HPDE6-E6E7 (cell line): ENCODE results near the gene POLR1G.

Experiments used
- DNase-seq: peaks from one replicate; pipeline ENCODE4 v3.0.0; 2011; ENCODE audit warnings: missing footprints; ENCODE audit errors: extremely low spot score

POLR1G gene

GRCh38 chr19:45406226-45407090 lies at the start of gene POLR1G:
TSS of gene POLR1G (plus strand) at chr19:45406644. CDS start at chr19:45406697, 53 bp downstream.
- DNase-seq: peak; percentile 80

- no peak for DNase-seq
These were observed 49.5 kb upstream of the POLR1G start for GRCh38 chr19:45356760-45357444.

- DNase-seq: no peak
These were observed 49.0 kb upstream of the POLR1G start for GRCh38 chr19:45357445-45357783.

GRCh38 chr19:45358213-45358792 lies 48.1 kb upstream of the POLR1G start:
- DNase-seq: no peak

GRCh38 chr19:45361608-45362007 lies 44.8 kb upstream of the POLR1G start:
- DNase-seq: no peak

GRCh38 chr19:45362291-45362690 lies 44.2 kb upstream of the POLR1G start:
- DNase-seq: no peak

GRCh38 chr19:45363861-45364459 lies 42.5 kb upstream of the POLR1G start:
- DNase-seq: no peak

- no peak for DNase-seq
These were observed 41.7 kb upstream of the POLR1G start for GRCh38 chr19:45364696-45365095.

- no peak for DNase-seq
These were observed 38.3 kb upstream of the POLR1G start for GRCh38 chr19:45368127-45368526.

GRCh38 chr19:45368737-45369340 lies 37.6 kb upstream of the POLR1G start:
- DNase-seq: no peak

- DNase-seq: peak; percentile 100
These were observed 35.8 kb upstream of the POLR1G start, which contains the start of gene ERCC2 for GRCh38 chr19:45370410-45371204. TSS of gene ERCC2 (minus strand) at chr19:45370573. CDS start at chr19:45370540, 33 bp downstream.

- DNase-seq: no peak
These were observed 30.3 kb upstream of the POLR1G start for GRCh38 chr19:45376045-45376724.

GRCh38 chr19:45380107-45380506 lies 26.3 kb upstream of the POLR1G start:
- no peak for DNase-seq

GRCh38 chr19:45382426-45382825 lies 24.0 kb upstream of the POLR1G start:
- DNase-seq: no peak

GRCh38 chr19:45385392-45386221 lies 20.8 kb upstream of the POLR1G start:
- DNase-seq: no peak

- DNase-seq: no peak
These were observed 15.1 kb upstream of the POLR1G start for GRCh38 chr19:45391346-45391745.

GRCh38 chr19:45391871-45392665 lies 14.4 kb upstream of the POLR1G start:
- DNase-seq: no peak

- DNase-seq: no peak
These were observed 10.4 kb upstream of the POLR1G start for GRCh38 chr19:45395821-45396617.
